HPDE6-E6E7 (cell line): ENCODE results near the gene MBP.

Experiments used
- DNase-seq: peaks from one replicate; pipeline ENCODE4 v3.0.0; 2011; ENCODE audit warnings: missing footprints; ENCODE audit errors: extremely low spot score

MBP gene

DNA sequence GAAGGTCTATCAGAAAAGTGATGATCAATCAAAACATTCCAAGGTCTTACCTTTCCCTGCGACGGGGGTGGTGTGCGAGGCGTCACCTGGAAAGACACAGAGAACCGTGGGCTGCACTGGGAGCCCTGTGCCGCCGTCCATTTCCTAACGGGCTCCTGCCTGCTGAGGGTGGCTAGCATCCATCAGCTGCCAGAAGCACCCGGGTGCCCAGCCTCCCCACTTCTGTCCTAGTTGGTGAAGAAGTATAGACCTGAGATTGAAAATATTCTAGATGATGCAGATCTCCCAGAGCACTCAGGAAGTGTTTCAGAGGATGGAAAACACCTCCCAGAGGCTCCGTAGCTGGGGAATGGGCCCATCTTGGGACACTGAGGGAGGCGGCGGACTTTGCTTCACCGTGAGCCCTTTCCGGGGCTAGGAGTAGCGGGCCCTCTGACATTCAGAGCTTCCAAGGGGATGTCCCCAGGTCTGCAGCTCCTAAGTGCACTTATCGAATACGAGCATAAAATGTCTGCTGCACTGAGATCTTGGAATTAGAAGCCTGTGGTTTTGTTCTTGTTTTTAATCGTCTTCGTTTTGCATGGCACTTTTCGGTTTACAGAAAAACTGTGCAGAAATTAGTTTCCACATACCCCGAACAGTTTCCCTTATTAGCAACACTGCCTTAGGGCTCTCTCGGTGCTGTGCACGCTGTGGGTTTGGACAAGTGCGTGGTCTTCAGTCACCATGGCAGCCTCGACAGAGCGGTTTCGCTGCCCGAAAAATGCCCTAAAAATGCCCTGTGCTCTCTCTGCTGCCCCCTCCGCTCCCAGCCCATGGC is 143.5 kb downstream of the MBP start:
- no peak for DNase-seq

DNA sequence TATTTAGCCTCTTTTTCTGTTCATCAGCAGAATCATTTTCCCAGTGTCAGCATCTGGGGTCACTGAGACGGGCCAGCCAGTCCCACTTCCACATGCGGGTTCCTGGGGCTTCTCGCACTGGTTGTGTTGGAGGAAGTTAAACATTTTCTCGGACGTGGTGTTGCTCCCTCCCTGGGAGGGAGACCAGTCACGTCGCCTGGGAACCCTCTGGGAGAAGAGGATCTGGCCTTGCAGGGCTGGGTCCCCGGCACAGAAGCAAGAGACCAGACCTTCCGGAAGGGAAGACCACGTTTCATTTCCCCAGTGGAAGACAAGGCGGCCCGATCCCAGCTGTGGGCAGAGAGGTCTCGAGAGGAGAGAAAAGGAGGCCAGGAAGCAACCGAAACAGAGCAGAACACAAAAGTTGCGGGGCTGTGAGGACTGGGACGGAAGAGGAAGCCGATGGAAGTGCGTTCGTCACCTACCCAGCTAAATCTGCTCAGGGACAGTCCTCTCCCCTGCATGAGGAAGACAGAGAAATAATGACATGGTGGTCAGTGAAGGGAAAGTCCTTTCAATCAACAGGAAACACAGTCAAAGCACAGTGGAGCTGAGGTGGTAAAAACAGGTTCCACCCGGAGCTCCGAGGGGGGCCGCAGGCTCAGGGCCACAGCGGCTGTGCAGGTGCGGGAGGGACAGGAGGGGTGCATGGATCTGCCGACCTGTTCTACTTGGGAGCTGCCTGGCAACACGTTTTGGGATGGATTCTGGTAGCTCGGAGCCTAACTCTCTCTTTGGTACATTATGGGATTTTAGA is 144.4 kb downstream of the MBP start:
- no peak for DNase-seq

- no peak for DNase-seq
These were observed 146.2 kb downstream of the MBP start for GRCh38 chr18:76986406-76986805.

GRCh38 chr18:76985951-76986236 is 146.7 kb downstream of the MBP start:
- no peak for DNase-seq

GRCh38 chr18:76985156-76985950 is 147.2 kb downstream of the MBP start:
- DNase-seq = no peak

- DNase-seq = no peak
These were observed 148.1 kb downstream of the MBP start for GRCh38 chr18:76984193-76985155.

GRCh38 chr18:76983613-76984051 is 149.0 kb downstream of the MBP start:
- no peak for DNase-seq

DNA sequence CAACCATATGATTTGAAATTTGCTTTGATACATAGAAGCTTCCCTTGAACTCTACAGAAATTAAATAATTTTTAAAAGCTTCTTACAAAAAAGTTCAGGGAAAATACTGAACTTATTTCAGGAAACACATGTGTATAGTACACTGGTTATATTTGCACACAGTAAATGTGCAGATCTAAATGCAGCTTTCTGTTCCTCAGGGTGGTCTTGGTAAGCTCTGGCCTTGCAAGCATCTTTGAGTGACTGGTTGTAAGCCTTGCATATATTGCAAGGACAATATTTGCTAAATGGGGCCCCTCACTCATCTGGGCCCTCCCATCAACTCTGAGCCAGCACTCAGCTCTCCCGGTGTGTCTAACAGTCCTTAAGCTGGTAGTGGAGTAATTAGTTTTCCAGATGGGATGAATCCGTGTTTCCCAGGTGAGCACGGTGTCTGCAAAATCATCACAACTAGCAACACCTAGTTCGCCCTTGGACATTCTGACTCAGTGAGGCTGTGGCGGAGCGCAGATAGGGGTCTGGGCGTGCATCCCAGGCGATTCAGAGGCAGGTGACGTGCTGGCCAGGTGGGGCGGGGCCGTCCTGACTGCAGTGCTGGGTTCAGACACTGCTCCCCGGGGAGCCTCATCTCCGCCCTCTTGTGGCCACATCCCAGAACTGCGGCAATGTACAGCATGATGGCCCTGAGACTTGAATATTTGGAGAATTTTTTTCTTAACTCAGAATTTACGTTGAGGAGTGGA is 149.6 kb downstream of the MBP start:
- DNase-seq = peak; percentile 93

DNA sequence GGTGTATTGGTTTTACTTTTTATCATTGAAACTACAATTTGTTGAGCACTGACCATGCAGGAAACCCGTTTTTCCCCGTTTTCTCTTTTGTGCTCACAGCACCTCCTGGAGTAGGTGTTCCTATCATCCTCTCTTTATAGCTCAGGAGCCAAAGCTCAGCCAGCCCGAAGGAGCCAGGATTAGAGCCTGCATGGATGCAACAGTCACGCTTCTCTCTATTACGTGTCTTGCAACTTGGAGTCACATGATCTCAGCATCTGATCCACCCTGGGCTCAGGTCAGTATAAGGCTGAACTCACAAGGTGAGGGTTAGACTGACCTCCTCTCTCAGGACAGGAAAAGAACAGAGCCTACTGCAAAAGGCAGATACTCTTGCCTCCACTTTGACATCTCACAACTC is 150.5 kb downstream of the MBP start:
- DNase-seq = no peak

DNA sequence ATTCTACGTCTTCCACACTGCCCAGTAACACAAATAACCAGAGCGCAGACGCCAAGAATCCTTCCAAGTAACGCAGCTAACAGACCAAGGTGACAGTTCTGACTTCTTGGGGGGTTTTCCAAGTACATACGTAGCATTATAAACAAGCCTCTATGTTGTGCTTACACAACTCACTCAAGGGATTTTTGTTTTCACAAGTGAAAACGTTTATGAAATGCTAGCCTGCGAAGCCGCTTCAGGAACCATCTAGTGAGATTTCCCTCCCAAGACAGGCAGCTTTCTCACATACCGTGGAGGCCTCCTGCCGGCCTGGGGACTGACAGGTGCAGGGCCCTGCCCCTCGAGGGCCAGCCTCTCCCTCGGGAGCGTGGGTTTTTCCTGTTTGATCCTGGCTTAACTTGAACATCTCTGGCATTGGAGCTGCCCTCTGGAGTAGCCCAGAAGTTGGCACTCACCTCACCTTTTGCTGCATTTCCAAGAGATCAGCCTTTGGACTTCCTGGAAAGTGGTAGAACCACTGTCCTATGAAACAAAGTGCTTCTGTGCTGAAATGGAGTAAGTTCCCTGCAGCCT is 151.1 kb downstream of the MBP start:
- no peak for DNase-seq

GRCh38 chr18:76980663-76981395 is 151.8 kb downstream of the MBP start:
- DNase-seq = no peak

- DNase-seq = no peak
These were observed 152.7 kb downstream of the MBP start for GRCh38 chr18:76979906-76980305.

DNA sequence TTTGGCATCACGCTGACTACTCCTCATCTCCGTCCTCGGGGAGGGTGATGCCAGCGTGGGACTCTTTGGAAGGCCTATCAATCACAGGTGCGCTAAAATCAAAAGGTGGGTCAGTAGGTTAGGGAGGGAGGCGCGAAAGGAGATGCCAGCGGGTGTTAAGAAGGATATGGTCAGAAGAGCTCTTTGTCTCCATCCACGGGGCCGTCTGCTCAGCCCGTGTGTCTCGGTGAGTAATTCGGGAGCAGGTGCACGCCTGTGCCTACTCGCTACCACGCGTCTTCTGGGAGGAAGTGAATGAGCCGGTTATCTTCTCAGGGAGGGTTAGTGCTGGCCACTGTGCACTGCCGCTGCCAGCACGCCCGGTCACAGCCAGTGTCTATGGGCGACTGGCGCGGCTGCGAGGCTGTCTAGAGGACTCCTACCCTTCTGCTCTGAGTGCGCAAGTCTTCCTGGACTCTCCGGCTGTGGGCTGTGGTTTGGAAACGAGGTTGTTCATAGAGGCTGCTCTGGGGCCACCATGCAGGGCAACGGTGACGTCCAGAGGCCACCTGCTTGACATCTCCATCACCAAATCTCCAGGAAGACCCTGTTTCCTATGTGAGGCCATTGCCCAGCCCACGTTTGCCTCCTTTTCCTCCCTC is 153.4 kb downstream of the MBP start:
- no peak for DNase-seq

GRCh38 chr18:76978616-76979015 is 154.0 kb downstream of the MBP start:
- DNase-seq = no peak

GRCh38 chr18:76977684-76978232 is 154.8 kb downstream of the MBP start:
- DNase-seq = no peak

DNA sequence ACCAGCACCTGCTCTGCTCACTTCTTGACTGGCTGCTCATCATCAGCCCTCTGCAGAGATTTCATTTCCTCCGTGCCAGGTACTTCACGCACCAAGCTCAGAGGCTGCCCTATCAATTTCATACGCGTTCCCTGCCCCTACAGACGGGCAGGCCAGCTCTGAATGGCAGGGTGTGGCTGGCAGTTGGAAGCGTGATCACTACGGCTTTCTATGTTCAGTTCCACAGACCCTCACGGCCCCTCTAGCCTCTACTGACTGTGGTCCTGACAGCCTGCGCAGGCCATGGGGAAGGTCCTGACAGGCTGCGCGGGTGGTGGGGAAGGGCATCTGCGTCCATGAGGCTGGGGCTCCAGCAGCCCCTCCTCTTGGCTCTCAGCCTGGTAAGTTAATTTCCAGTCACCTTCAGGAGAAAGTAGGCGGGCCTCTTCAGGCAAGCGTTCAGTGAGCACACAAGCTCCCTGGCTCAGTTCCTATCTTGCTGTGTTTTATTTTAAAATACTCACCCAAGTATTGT is 155.4 kb downstream of the MBP start:
- DNase-seq = no peak

GRCh38 chr18:76975577-76976110 is 156.9 kb downstream of the MBP start:
- no peak for DNase-seq

DNA sequence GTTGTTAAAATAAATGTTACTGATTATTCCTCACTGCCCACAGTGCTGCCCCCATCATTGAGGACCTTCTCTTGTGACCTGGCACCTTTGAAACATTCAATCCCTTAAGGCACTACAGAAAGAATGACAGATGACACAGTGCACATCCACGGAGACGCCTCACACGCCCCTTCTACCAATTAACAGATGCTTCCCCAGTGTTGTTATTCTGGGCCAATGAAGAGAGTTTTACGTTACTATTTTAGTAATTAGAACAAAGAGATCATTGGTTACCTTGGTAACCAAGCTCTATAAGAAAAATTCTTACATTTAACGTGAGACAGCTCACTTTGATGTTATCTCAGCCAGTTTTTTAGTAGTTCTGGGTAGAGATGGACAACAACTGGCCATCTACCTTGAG is 158.2 kb downstream of the MBP start:
- no peak for DNase-seq
